GM19240 (cell line): ENCODE measurements around the gene KMT2E.
"Not testable (repeated sequence)": the region's sequence is repeated elsewhere in the genome, so short reads cannot be mapped to it uniquely, and the experiment has no call there.

ENCODE experiments used
- DNase-seq: peaks from one replicate; pipeline ENCODE4 v3.0.0; 2011; ENCODE audit warnings: low spot score; ENCODE audit not compliant: insufficient read length

The KMT2E gene

DNA sequence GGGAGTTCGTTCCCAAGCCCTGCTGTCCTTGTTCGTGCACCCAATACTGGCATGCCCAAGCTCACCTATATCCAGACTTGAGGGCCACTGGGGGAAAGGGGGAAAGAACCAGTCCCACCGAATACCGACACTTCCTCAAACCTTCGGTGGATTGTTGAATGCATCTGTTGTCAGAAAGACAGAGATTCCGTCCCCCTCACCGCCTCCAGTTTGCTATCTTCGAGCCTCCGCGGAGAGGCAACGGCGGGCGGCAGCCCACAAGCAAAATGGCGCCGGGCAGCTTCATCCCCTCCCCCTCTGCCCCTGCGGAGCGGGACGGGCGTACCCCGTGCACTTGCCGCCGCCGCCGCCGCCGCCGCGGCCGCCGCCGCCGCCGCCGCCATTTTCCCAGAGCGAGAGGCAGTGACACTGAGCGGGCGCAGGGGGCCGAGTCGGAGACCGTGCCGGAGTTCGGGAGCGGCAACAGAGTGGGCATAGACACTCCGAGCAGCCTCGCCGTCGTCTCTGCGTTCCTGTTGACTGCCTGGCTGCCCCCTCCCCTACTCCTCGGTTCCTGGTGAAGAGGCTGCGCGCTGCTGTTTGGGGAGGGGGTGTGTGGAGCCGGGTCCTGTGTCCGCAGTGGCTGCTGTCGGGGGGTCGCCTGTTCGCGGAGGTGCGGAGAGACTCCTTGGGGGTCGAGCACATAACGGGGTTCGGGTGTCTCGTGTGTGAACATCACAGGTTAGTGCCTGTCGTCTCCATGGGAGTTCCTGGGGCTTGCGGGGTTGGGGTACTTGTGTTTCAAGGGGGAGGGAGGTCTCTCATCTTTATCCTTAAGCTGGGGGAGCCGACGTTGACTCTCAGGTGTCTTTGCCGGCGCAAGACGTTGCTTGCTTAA, at the start of gene KMT2E:
TSS of gene KMT2E (plus strand) at position 390 of the 877 bp plus-strand sequence. CDS start 26,748 bp downstream, outside the sequence.
- no peak for DNase-seq

- DNase-seq = no peak
Observed at GRCh38 chr7:104964626-104965236, 49.3 kb upstream of the KMT2E start.

DNA sequence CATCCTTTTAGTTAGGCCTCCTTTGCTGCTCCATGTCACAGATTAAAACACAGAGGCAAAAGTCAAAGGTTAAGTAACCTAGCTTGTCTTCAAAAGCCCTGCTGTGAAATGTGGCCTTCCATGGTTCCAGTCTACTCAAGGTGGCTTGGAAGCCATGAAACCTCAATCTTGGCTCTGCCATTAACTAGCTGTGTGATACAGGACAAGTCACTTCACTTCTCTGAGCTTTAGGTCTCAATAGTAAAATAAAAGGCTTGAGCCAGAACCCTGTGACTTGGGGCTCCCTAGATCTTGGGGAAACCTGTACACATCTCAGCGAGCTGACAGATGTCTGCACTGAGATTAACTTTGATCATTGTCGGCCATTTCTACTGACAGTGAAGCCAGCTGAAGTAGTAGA, 48.0 kb upstream of the KMT2E start:
- DNase-seq = no peak

GRCh38 chr7:104967088-104967487, 46.9 kb upstream of the KMT2E start:
- no peak for DNase-seq

DNA sequence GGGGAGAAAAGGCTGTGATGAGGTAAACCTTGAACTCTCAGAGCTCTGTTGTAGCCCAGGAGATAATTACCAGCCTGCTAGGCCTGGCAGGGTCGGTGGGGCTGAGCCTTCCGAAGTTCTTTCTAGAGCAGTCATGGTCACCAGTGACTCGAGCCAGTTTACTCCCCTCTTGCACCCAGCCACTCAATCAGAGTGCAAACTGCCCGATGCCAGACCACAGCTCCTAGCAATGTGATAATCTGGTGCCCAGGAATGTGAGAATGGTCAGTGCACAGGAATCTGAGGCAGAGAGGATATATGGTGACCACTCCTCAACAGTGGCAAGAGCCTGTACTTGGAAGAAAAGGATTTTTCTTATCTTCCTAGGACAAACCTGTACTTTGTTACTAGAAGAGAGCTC, 46.4 kb upstream of the KMT2E start:
- DNase-seq = no peak

GRCh38 chr7:104968648-104969047, 45.4 kb upstream of the KMT2E start:
- no peak for DNase-seq

- no peak for DNase-seq
Observed at GRCh38 chr7:104969183-104969582, 44.8 kb upstream of the KMT2E start.

GRCh38 chr7:104971290-104972071, 42.5 kb upstream of the KMT2E start:
- no peak for DNase-seq

- DNase-seq = no peak
Observed at GRCh38 chr7:104972500-104972899, 41.5 kb upstream of the KMT2E start.

GRCh38 chr7:104973227-104973626, 40.8 kb upstream of the KMT2E start:
- DNase-seq = no peak

DNA sequence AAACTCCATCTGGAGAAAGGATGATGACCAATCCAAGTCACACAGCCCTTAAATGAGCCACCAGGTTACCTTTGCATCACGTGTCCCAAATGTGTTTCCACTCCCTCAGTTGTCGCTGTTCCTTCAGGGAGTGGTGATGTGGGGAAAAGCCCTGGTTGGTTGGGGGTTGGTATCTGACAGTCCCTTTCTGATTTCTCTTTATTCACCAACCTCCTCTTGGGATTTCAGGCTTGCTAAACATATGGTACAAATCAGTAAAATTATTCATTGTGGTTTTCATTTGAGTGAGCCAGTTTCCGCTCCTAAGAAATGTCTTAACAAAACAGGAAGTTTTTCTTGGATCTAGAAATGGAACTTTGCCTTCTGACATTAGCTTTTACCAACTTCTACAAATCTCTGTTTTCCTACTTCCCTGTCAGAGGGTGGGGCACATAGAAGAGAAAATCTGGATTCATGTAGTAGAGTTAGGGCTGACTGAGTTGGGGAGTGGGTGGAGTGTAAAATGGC, 40.0 kb upstream of the KMT2E start:
- no peak for DNase-seq

DNA sequence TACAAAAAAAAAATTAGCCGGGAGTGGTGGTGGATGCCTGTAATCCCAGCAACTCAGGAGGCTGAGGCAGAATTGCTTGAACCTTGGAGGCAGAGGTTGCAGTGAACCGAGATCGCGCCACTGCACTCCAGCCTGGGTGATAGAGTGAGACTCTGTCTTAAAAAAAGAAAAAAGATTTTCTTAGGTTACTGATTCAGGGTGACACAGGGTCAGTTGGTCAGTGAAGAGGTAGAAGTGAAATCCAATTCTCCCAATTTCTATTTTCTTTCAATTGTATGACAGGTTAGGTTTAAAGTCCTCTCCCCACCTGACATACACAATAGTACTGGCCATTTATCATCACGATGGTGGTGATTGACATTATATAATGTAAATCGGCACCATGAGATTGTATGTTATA, 38.5 kb upstream of the KMT2E start:
- not testable (repeated sequence) for DNase-seq

DNA sequence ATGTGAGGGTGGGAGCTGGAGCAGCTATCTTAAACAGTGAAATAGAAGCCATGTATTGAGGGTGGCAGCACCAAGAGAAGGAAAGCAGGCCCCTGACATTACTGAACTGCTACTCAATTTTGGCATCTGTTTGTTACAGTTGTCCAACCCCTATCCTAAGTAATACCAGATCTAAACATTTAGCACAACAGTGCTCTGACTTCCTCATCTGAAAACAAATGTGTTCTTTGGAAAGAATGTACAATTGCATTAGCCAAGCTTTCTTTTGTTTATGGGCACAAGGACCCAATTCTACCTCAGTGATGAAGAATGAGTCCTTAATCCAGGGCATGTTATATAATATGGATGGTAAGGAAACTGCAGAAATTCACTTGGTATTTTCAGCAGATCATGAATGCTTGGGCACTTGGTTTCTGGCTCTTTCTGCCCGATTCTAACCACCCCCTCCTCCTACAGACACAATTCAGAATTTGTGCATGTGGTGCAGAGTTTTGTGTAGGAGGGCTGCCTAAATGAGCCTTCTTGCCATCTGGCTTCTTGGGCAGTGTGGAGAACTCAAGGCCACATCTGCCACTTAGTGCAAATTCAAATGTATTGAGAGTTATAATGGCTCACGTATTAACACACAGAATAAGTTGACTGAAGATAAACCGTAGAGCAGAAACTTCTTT, 36.9 kb upstream of the KMT2E start:
- no peak for DNase-seq

DNA sequence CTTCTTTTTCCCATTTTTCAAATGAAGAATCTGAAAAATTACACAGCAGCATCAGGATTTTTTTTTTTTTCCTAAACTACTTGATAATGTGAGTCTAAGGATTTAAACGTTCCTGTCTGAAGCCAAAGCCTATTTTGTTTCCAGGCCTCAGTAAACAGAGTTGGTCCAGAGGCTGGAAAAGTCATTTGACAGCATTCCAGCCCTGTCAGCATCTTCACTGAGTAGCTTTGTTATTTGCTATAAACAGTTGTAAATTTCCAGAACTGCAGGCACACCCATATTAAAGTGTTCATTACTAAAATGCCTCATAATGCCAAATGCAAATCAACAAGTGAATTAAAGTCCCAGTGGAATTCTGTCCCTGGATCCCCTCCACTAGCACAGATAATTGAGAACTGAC, 35.5 kb upstream of the KMT2E start:
- no peak for DNase-seq

DNA sequence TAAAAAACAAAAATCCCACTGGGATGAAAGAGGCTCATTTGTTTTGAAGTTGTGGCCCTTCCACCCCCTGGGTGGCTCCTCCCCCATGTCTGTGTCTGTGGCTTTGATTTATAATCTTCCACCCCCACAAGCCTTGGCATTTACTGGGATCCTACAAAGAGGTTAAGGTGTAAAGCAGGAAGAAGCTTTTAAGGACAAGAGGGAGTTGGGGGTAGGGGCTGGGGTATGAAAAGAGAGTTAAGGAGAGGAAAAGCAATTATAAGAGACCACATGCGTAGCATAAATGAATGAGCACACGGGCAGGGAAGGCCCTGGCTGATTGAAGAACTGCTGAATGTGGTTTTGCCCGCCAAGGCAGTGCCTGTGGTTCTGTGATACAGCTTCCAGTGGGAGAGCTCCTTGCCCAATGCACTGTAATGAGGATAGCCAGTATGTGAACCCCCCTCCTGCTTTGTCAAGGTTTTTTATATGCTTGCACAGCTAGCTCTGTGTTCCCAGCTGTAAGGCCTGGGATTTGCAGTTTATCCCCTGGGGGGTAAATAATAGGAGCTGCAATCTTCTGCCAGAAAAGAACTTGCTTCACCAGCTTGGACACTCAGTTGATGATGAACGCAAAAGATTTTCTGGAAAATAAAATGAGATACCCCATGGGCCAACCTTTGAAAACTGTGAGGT, 34.7 kb upstream of the KMT2E start:
- no peak for DNase-seq

DNA sequence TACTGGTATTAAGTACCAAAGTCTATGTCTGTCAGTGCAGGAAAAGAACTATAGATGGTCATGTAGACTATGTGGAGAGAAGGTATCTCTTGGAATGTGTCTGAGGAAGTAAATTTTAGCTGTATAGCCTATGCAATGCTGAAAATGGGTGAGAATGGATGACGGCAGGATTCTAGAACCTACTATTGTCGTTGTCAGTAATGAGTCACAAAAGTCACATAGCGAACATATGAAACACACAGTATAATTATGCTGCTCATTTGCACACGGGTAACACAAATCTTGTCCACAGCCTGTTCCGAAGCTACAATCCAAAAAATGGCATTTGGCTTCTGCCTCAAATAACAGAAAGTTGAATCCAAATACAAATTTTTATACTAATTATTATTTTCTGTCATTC, 33.6 kb upstream of the KMT2E start:
- no peak for DNase-seq

DNA sequence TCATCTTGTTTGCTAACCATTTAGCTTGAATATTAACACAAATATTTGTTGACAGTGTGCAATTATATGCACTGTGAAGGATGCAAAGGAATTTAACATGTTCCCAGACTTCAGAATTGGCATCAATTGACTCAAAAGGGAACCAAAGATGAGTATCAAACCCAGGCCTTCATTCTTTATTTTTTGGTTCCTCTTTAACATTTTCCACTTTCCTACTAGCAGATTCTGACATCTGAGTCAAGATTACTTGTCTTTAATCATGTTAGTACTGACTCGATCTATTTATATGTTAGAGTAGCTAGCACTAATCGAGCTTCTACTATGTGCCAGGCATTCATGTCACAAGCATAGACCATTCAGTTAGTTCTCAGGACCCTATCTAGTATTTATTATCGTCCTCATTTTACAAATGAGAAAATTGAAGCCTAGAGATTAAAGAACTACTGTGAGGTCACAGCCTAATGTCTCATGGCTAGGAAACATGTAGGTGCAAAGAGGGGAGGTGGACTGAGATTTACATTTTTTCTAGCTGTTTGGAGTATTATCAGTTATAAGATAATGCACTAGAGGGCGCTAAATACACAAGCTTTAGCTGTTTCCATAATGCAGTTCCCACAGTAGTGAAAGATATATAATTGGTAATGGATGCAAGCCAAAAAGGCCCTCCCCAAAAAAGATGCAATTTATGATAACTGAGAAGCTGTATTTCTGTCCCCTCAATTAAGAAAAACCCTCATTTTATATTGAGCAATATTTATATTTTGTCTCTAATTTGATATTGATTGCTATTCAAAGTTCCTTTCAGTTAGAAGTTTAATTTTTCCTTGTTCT, 32.9 kb upstream of the KMT2E start:
- peak; percentile 32 for DNase-seq

DNA sequence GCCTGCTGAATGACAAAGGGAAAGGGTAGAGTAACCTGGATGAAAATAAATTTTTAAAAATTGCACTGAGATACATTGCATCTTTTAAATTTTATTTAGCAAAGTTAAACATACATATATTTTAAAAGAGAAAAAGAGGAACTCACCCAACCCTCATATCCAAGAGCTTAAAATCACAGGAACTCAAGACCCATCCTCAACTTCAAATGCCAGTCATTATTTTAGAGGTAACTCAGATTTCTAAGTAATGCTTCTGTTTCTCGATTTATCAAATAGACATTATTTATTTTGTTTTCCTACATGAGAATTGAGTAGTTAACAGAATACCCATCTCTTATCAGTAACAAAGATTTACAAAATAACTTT, 32.4 kb upstream of the KMT2E start:
- no peak for DNase-seq

DNA sequence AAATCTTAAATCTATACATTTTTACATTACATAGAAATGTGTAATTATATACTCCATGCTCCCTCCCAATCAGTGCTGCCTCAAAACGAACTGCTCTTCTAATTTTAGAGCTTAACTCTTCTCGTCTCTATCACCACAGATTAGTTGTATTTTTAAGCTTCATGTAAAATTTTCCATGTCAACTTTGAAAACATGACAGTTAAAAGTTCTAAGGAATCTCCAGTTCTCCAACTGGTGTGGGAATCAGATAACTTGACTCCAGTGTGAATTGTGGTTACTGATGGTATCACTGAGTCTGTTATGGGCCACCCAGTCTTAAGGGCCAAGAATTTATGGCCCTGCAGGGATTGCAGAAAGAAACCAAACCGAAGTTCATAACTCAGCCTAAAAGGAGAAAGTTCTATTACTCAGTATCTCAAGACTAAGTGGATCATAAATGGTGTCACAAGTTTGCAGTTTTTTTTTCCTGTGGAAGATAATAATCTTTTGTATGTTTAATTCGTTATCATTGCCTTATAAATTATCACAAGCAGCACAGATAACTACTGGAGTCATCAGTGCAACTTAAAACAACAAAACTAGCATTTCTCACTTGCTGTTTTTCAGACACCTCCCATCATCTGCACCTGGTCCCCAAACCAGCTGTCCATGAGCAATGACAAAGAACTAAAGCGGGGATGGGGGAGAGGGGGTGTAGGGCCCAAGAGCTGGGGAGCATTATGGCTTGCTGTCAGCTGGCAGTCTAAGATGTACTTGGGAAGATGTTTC, 31.5 kb upstream of the KMT2E start:
- DNase-seq = no peak
